Breast epithelium (tissue), 3 donors: ENCODE measurements around the gene HADH.

Experiments used
- CTCF ChIP-seq, 3 donors: fragments of 450-650 bp; IDR thresholded peaks; one replicate each; pipeline ENCODE4 v1.5.1; 2016 to 2017; ENCODE audit warnings: antibody characterized with exemption in 3 of 3, mild to moderate bottlenecking in 3 of 3, moderate library complexity in 3 of 3
- POLR2AphosphoS5 ChIP-seq, 3 donors: sonication (generic); formaldehyde crosslinking; IDR thresholded peaks; one replicate each; pipeline ENCODE4 v1.6.1; 2017; ENCODE audit warnings: antibody characterized with exemption in 3 of 3

GRCh38 chr4:107945809-107946208, 43.9 kb upstream of the HADH start:
- no peak for TF ChIP-seq CTCF (IDR thresholded peaks at IDR 0.05)
- no peak for TF ChIP-seq POLR2AphosphoS5 (IDR thresholded peaks at IDR 0.05)
